ENCODE results near the gene RALB.

Gene RALB

GRCh38 chr2:120262761-120263428 lies 10.2 kb downstream of the RALB start:
- no peak overlapping the region for H3K4me3 ChIP-seq (ENCODE audit: low read depth, low read length)
- TF ChIP-seq CTCF (IDR thresholded peaks at IDR 0.05; ENCODE audit: low read depth, low read length) = no peak
- in situ Hi-C loops (cut with HindIII; ENCODE audit: low sequenced_read_pairs) = no loop called here
- no peak for DNase-seq (ENCODE audit: low read depth, low spot score)

- TF ChIP-seq CTCF (IDR thresholded peaks at IDR 0.05; ENCODE audit: low read depth, low read length) = no peak
- no peak for DNase-seq (ENCODE audit: low read depth, low spot score)
Observed at GRCh38 chr2:120265006-120265405, 12.4 kb downstream of the RALB start.

GRCh38 chr2:120267348-120267747 lies 14.7 kb downstream of the RALB start:
- H3K4me3 ChIP-seq (ENCODE audit: low read depth, low read length) = no peak overlapping the region
- DNase-seq (ENCODE audit: low read depth, low spot score) = no peak
- TF ChIP-seq CTCF (IDR thresholded peaks at IDR 0.05; ENCODE audit: low read depth, low read length) = no peak
- in situ Hi-C loops (cut with HindIII; ENCODE audit: low sequenced_read_pairs) = no loop called here

More at GRCh38 chr2:120265006-120265405, 12.4 kb downstream of the RALB start:
- no peak overlapping the region for H3K4me3 ChIP-seq (ENCODE audit: low read depth, low read length)
- in situ Hi-C loops (cut with HindIII; ENCODE audit: low sequenced_read_pairs) = no loop called here

- no peak for DNase-seq (ENCODE audit: low read depth, low spot score)
- TF ChIP-seq CTCF (IDR thresholded peaks at IDR 0.05; ENCODE audit: low read depth, low read length) = no peak
- in situ Hi-C loops (cut with HindIII; ENCODE audit: low sequenced_read_pairs) = no loop called here
- H3K4me3 ChIP-seq (ENCODE audit: low read depth, low read length) = no peak overlapping the region
Observed at GRCh38 chr2:120269076-120269744, 16.6 kb downstream of the RALB start.

GRCh38 chr2:120269816-120270215 lies 17.2 kb downstream of the RALB start:
- no peak for DNase-seq (ENCODE audit: low read depth, low spot score)
- H3K4me3 ChIP-seq (ENCODE audit: low read depth, low read length) = no peak overlapping the region
- in situ Hi-C loops (cut with HindIII; ENCODE audit: low sequenced_read_pairs) = no loop called here
- TF ChIP-seq CTCF (IDR thresholded peaks at IDR 0.05; ENCODE audit: low read depth, low read length) = no peak

- no peak for DNase-seq (ENCODE audit: low read depth, low spot score)
- in situ Hi-C loops (cut with HindIII; ENCODE audit: low sequenced_read_pairs) = no loop called here
- TF ChIP-seq CTCF (IDR thresholded peaks at IDR 0.05; ENCODE audit: low read depth, low read length) = no peak
- H3K4me3 ChIP-seq (ENCODE audit: low read depth, low read length) = no peak overlapping the region
Observed at GRCh38 chr2:120271711-120272379, 19.2 kb downstream of the RALB start.

Data from astrocyte of the spinal cord (primary cell).